Caco-2 (cell line): ENCODE results near the gene LRRC2. TPM values are rescaled to one million over a fixed set of nuclear protein-coding genes. Genes with fewer than 3 reads are reported as not detected.
A peak's percentile ranks its signal among the peaks of the same experiment; 100 is the strongest.
"Not testable (repeated sequence)": the region's sequence is repeated elsewhere in the genome, so short reads cannot be mapped to it uniquely, and the experiment has no call there.

ENCODE experiments used
- BruUV-seq: library from RNA; stranded (reverse); fragments of 400-500 nt; replicated peaks from 2 replicates; lab custom pipeline; 2021; lab: Mats Ljungman, UMichigan
- CTCF ChIA-PET: fragments of 300-600 bp; sonication (Branson Sonifier 250); formaldehyde crosslinking; loops from one replicate; lab custom pipeline; 2022; ENCODE audit warnings: antibody characterized with exemption; lab: Charles Lee
- POLR2A ChIA-PET: fragments of 300-600 bp; sonication (Branson Sonifier 250); formaldehyde crosslinking; loops from one replicate; lab custom pipeline; 2022; ENCODE audit warnings: antibody characterized with exemption; lab: Charles Lee
- DNase-seq, 2 experiments: peaks; one replicate each; pipeline versions ENCODE4 v3.0.0 to v3.0.0-alpha.2; 2020 to 2022
- H3K27me3 ChIP-seq: replicated peaks from 2 replicates; pipeline ENCODE4 v1.6.0; 2011; ENCODE audit warnings: low read length; ENCODE audit not compliant: control insufficient read depth, insufficient read depth
- H3K36me3 ChIP-seq: 2 replicates; pipeline ENCODE4 v1.5.1; 2011; ENCODE audit warnings: low read length; ENCODE audit not compliant: control insufficient read depth, insufficient read depth
- H3K4me1 ChIP-seq: fragments of 250-450 bp; sonication (Bioruptor Pico); 2 replicates; pipeline ENCODE4 v1.5.1; 2020; ENCODE audit warnings: mild to moderate bottlenecking
- H3K4me3 ChIP-seq: 2 replicates; pipeline ENCODE4 v1.5.1; 2011; ENCODE audit warnings: low read depth, mild to moderate bottlenecking, control low read depth, low read length
- H3K9me3 ChIP-seq: fragments of 250-450 bp; sonication (Bioruptor Pico); 2 replicates; pipeline ENCODE4 v1.5.1; 2020; ENCODE audit warnings: mild to moderate bottlenecking, moderate library complexity
- H3K27ac Mint-ChIP-seq: one replicate; pipeline ENCODE4 v1.8.0; 2022; ENCODE audit warnings: mixed read lengths; ENCODE audit not compliant: unreplicated experiment
- H3K27me3 Mint-ChIP-seq: one replicate; pipeline ENCODE4 v1.8.0; 2022; ENCODE audit warnings: mixed read lengths; ENCODE audit not compliant: insufficient read depth, unreplicated experiment
- H3K36me3 Mint-ChIP-seq: one replicate; pipeline ENCODE4 v1.8.0; 2022; ENCODE audit warnings: mild to moderate bottlenecking, mixed read lengths; ENCODE audit not compliant: insufficient read depth, unreplicated experiment
- H3K4me1 Mint-ChIP-seq: one replicate; pipeline ENCODE4 v1.8.0; 2022; ENCODE audit warnings: low read depth, mixed read lengths; ENCODE audit not compliant: unreplicated experiment
- H3K4me3 Mint-ChIP-seq: one replicate; pipeline ENCODE4 v1.8.0; 2022; ENCODE audit warnings: mild to moderate bottlenecking, moderate library complexity, mixed read lengths; ENCODE audit not compliant: unreplicated experiment
- H3K9me3 Mint-ChIP-seq: one replicate; pipeline ENCODE4 v1.8.0; 2022; ENCODE audit warnings: mixed read lengths; ENCODE audit not compliant: unreplicated experiment
- CTCF ChIP-seq, 2 experiments: fragments of 200-600 bp in 1 of 2; IDR thresholded peaks; 1 replicate in 1 of 2; 2 replicates in 1 of 2; pipeline versions ENCODE4 v1.5.1 to v1.8.0; 2011 to 2022; ENCODE audit warnings: antibody characterized with exemption in 1 of 2, control low read depth in 1 of 2, inconsistent platforms in 1 of 2, low read depth in 1 of 2, low read length in 1 of 2, mild to moderate bottlenecking in 1 of 2, moderate library complexity in 1 of 2; ENCODE audit not compliant: insufficient read depth in 1 of 2, severe bottlenecking in 1 of 2, unreplicated experiment in 1 of 2
- intact Hi-C: fragments of 100-400 bp; cut with micrococcal nuclease; formaldehyde crosslinking; loops from one replicate; pipeline ENCODE4 v1.10.0; 2022; ENCODE audit not compliant: unreplicated experiment
- total RNA-seq: library from RNA; stranded (reverse); gene quantifications from 2 replicates; pipeline ENCODE4 v1.2.3, GENCODE V29; 2022

Gene LRRC2
- total RNA-seq, 1 experiment from 2014 or later = 0.27 TPM

- no peak overlapping the region for H3K27ac Mint-ChIP-seq
- no peak for TF ChIP-seq CTCF (IDR thresholded peaks at IDR 0.05; ENCODE audit: insufficient read depth in 1 of 2, low read depth in 1 of 2, low read length in 1 of 2, severe bottlenecking in 1 of 2, unreplicated experiment in 1 of 2)
- Histone ChIP-seq H3K9me3 (no peaks in the 10 kb centered on the region), H3K36me3 (no peaks in the 10 kb centered on the region), H3K4me3 (no peak overlapping the region), H3K4me1 (no peaks in the 10 kb centered on the region), H3K27me3 (no peaks in the 10 kb centered on the region)
- ChIA-PET CTCF (no interaction called here), POLR2A (no interaction called here)
- H3K4me1 Mint-ChIP-seq = no peaks in the 10 kb centered on the region
- H3K9me3 Mint-ChIP-seq = peaks cover 6% of the 10 kb centered on the region
- no peak for DNase-seq
- H3K27me3 Mint-ChIP-seq = no peaks in the 10 kb centered on the region
- intact Hi-C loops = loop anchor here (10.0 kb wide), 1 partner anchor 300 kb away; no protein-coding TSS in a partner anchor
- no TSS peak for BruUV-seq
- no peaks in the 10 kb centered on the region for H3K36me3 Mint-ChIP-seq
- H3K4me3 Mint-ChIP-seq = no peak overlapping the region
Observed at GRCh38 chr3:46594723-46595122, 28.6 kb upstream of the LRRC2 start.

GRCh38 chr3:46593979-46594378 lies 27.9 kb upstream of the LRRC2 start:
- Mint-ChIP-seq H3K9me3 (peaks cover 10% of the 10 kb centered on the region), H3K4me3 (no peak overlapping the region), H3K36me3 (no peaks in the 10 kb centered on the region), H3K27me3 (no peaks in the 10 kb centered on the region), H3K4me1 (no peaks in the 10 kb centered on the region), H3K27ac (no peak overlapping the region)
- no peak for TF ChIP-seq CTCF (IDR thresholded peaks at IDR 0.05; ENCODE audit: insufficient read depth in 1 of 2, low read depth in 1 of 2, low read length in 1 of 2, severe bottlenecking in 1 of 2, unreplicated experiment in 1 of 2)
- ChIA-PET CTCF (interaction anchor here (0.7 to 1.3 kb wide), 5 partner anchors 19 to 105 kb away, joined by 3 to 9 read pairs (median 5); no protein-coding TSS in a partner anchor), POLR2A (no interaction called here)
- Histone ChIP-seq H3K4me1 (no peaks in the 10 kb centered on the region), H3K36me3 (no peaks in the 10 kb centered on the region), H3K27me3 (no peaks in the 10 kb centered on the region), H3K9me3 (no peaks in the 10 kb centered on the region), H3K4me3 (no peak overlapping the region)
- intact Hi-C loops = loop anchor here (10.0 kb wide), 1 partner anchor 301 kb away; no protein-coding TSS in a partner anchor
- no peak for DNase-seq
- BruUV-seq = no TSS peak

- H3K36me3 ChIP-seq = no peaks in the 10 kb centered on the region
- ChIA-PET CTCF (interaction anchor here (0.7 to 1.3 kb wide), 5 partner anchors 19 to 105 kb away, joined by 3 to 9 read pairs (median 5); no protein-coding TSS in a partner anchor), POLR2A (no interaction called here)
- H3K27me3 Mint-ChIP-seq = no peaks in the 10 kb centered on the region
- no peaks in the 10 kb centered on the region for H3K36me3 Mint-ChIP-seq
- peak in 1 of 2 experiments; percentile 38 for DNase-seq
- no peak overlapping the region for H3K4me3 ChIP-seq
- BruUV-seq = no TSS peak
- H3K4me1 ChIP-seq = no peaks in the 10 kb centered on the region
- no peak overlapping the region for H3K27ac Mint-ChIP-seq
- H3K4me3 Mint-ChIP-seq = no peak overlapping the region
- H3K27me3 ChIP-seq = no peaks in the 10 kb centered on the region
- H3K4me1 Mint-ChIP-seq = no peaks in the 10 kb centered on the region
- peaks cover 10% of the 10 kb centered on the region for H3K9me3 Mint-ChIP-seq
- TF ChIP-seq CTCF (IDR thresholded peaks at IDR 0.05; ENCODE audit: insufficient read depth in 1 of 2, low read depth in 1 of 2, low read length in 1 of 2, severe bottlenecking in 1 of 2, unreplicated experiment in 1 of 2) = no peak
- H3K9me3 ChIP-seq = no peaks in the 10 kb centered on the region
- intact Hi-C loops = loop anchor here (10.0 kb wide), 1 partner anchor 301 kb away; no protein-coding TSS in a partner anchor
Observed at GRCh38 chr3:46593274-46593862, 27.3 kb upstream of the LRRC2 start.

GRCh38 chr3:46587268-46587667 lies 21.2 kb upstream of the LRRC2 start:
- intact Hi-C loops = loop anchor here (10.0 kb wide), 1 partner anchor 108 kb away; the partner anchor contains the start of gene ALS2CL
- H3K27me3 ChIP-seq, BruUV-seq, H3K9me3 Mint-ChIP-seq, DNase-seq, H3K4me3 ChIP-seq, H3K9me3 ChIP-seq, H3K36me3 ChIP-seq, POLR2A ChIA-PET, H3K36me3 Mint-ChIP-seq, H3K4me3 Mint-ChIP-seq, H3K27me3 Mint-ChIP-seq: not testable (repeated sequence)
- Mint-ChIP-seq H3K27ac (peak overlapping the region; percentile 93), H3K4me1 (peaks cover 16% of the 10 kb centered on the region)
- CTCF ChIA-PET = interaction anchor here (1.9 kb wide), 1 partner anchor 99 kb away, joined by 8 read pairs; no protein-coding TSS in a partner anchor
- H3K4me1 ChIP-seq = peaks cover 32% of the 10 kb centered on the region
